Neuronal stem cell (in vitro differentiated cells): ENCODE results near the gene AS3MT.
A peak's percentile ranks its signal among the peaks of the same experiment; 100 is the strongest.
"Not testable (repeated sequence)": the region's sequence is repeated elsewhere in the genome, so short reads cannot be mapped to it uniquely, and the experiment has no call there.

Experiments
- DNase-seq: peaks from one replicate; pipeline ENCODE4 v3.0.0-alpha.2; 2013; ENCODE audit warnings: low spot score
- H2AFZ ChIP-seq: one replicate; pipeline ENCODE4 v1.6.1; 2013; ENCODE audit warnings: mild to moderate bottlenecking, low read length, inconsistent platforms
- H2AK5ac ChIP-seq: 2 replicates; pipeline ENCODE4 v1.6.1; 2013; ENCODE audit warnings: low read depth, mild to moderate bottlenecking, inconsistent platforms, low read length, moderate library complexity, mixed read lengths
- H2BK120ac ChIP-seq: 2 replicates; pipeline ENCODE4 v1.6.1; 2013; ENCODE audit warnings: low read depth, mild to moderate bottlenecking, inconsistent platforms, low read length, moderate library complexity, mixed read lengths
- H2BK12ac ChIP-seq: one replicate; pipeline ENCODE4 v1.6.1; 2013; ENCODE audit warnings: low read length, inconsistent platforms
- H2BK15ac ChIP-seq: 2 replicates; pipeline ENCODE4 v1.6.1; 2013; ENCODE audit warnings: mild to moderate bottlenecking, low read length, inconsistent platforms, mixed read lengths
- H2BK5ac ChIP-seq: one replicate; pipeline ENCODE4 v1.6.1; 2013; ENCODE audit warnings: inconsistent platforms, mild to moderate bottlenecking, low read length, moderate library complexity
- H3K14ac ChIP-seq: one replicate; pipeline ENCODE4 v1.6.1; 2013; ENCODE audit warnings: low read length, inconsistent platforms
- H3K18ac ChIP-seq: 2 replicates; pipeline ENCODE4 v1.6.1; 2013; ENCODE audit warnings: low read length, inconsistent platforms
- H3K23ac ChIP-seq: 2 replicates; pipeline ENCODE4 v1.6.1; 2013; ENCODE audit warnings: low read depth, mild to moderate bottlenecking, mixed read lengths, low read length, inconsistent platforms; ENCODE audit not compliant: poor library complexity
- H3K27ac ChIP-seq: replicated peaks from 3 replicates; pipeline ENCODE4 v1.5.1; 2013; ENCODE audit warnings: low read length, inconsistent platforms
- H3K27me3 ChIP-seq, 3 experiments: 2 replicates each; pipeline ENCODE4 v1.6.1; 2013; ENCODE audit warnings: low read length in 3 of 3, mild to moderate bottlenecking in 2 of 3, inconsistent platforms in 1 of 3, low read depth in 1 of 3, mixed read lengths in 1 of 3, moderate library complexity in 1 of 3; ENCODE audit not compliant: control insufficient read depth in 3 of 3, insufficient read depth in 3 of 3
- H3K36me3 ChIP-seq, 2 donors: replicated peaks in 1 of 2; 2 replicates each; pipeline ENCODE4 v1.6.1; 2013; ENCODE audit warnings: low read length in 2 of 2; ENCODE audit not compliant: control insufficient read depth in 2 of 2, insufficient read depth in 2 of 2
- H3K4ac ChIP-seq: 2 replicates; pipeline ENCODE4 v1.6.1; 2013; ENCODE audit warnings: inconsistent platforms, mild to moderate bottlenecking, low read length, moderate library complexity
- H3K4me1 ChIP-seq, 2 donors: 1 replicate in 1 of 2; 2 replicates in 1 of 2; pipeline ENCODE4 v1.6.1; 2013; ENCODE audit warnings: low read length in 2 of 2, low read depth in 1 of 2; ENCODE audit not compliant: control insufficient read depth in 2 of 2, insufficient read depth in 1 of 2
- H3K4me2 ChIP-seq: one replicate; pipeline ENCODE4 v1.6.1; 2013; ENCODE audit warnings: mild to moderate bottlenecking, low read length, inconsistent platforms; ENCODE audit not compliant: insufficient read depth, poor library complexity, severe bottlenecking
- H3K4me3 ChIP-seq, 2 donors: 2 replicates each; pipeline ENCODE4 v1.5.1; 2013; ENCODE audit warnings: low read length in 2 of 2, mild to moderate bottlenecking in 2 of 2, inconsistent platforms in 1 of 2, moderate library complexity in 1 of 2
- H3K79me1 ChIP-seq: one replicate; pipeline ENCODE4 v1.6.1; 2013; ENCODE audit warnings: low read depth, mild to moderate bottlenecking, inconsistent platforms, low read length, moderate library complexity
- H3K9ac ChIP-seq: one replicate; pipeline ENCODE4 v1.6.1; 2013; ENCODE audit warnings: mild to moderate bottlenecking, low read depth, low read length, inconsistent platforms; ENCODE audit not compliant: poor library complexity
- H3K9me3 ChIP-seq, 2 donors: replicated peaks in 1 of 2; 2 replicates each; pipeline versions ENCODE3 to v1.6.1; 2013; ENCODE audit warnings: low read length in 2 of 2, mild to moderate bottlenecking in 2 of 2, inconsistent platforms in 1 of 2, low read depth in 1 of 2, mixed read lengths in 1 of 2, moderate library complexity in 1 of 2; ENCODE audit not compliant: control insufficient read depth in 2 of 2, insufficient read depth in 1 of 2
- H4K8ac ChIP-seq: one replicate; pipeline ENCODE4 v1.6.1; 2013; ENCODE audit warnings: low read depth, mild to moderate bottlenecking, inconsistent platforms, low read length, moderate library complexity
- H4K91ac ChIP-seq: one replicate; pipeline ENCODE4 v1.6.1; 2013; ENCODE audit warnings: low read length, low read depth, mild to moderate bottlenecking, inconsistent platforms; ENCODE audit not compliant: poor library complexity
- WGBS, 2 donors: extraction: QIAGEN DNeasy Blood & Tissue Kit; methylation state at CpG; one replicate each; pipeline ENCODE4 v1.1.7; 2013; ENCODE audit warnings: missing lambda C conversion rate in 2 of 2, mixed read lengths in 1 of 2; ENCODE audit not compliant: insufficient read length in 2 of 2, insufficient replicate concordance in 1 of 2; ENCODE audit errors: extremely low coverage in 2 of 2; 5-methylcytosine and 5-hydroxymethylcytosine counted together

The AS3MT gene

GRCh38 chr10:102838276-102838927 is 30.9 kb upstream of the AS3MT start:
- H3K9ac ChIP-seq, H2BK5ac ChIP-seq, H3K23ac ChIP-seq, H3K18ac ChIP-seq, H2AFZ ChIP-seq, H3K36me3 ChIP-seq, H3K27ac ChIP-seq, H3K4me3 ChIP-seq, DNase-seq, H3K4me1 ChIP-seq, H3K27me3 ChIP-seq, H2AK5ac ChIP-seq, H4K91ac ChIP-seq, H2BK15ac ChIP-seq, H3K4me2 ChIP-seq, H2BK12ac ChIP-seq, H3K14ac ChIP-seq, H3K9me3 ChIP-seq, H3K4ac ChIP-seq, H3K79me1 ChIP-seq, H2BK120ac ChIP-seq, H4K8ac ChIP-seq: not testable (repeated sequence)
- no CpG with 5 or more reads among the region's 9 CpGs for WGBS, 2 donors

GRCh38 chr10:102841827-102842345 is 27.4 kb upstream of the AS3MT start:
- H2BK12ac ChIP-seq = no peak overlapping the region
- H4K8ac ChIP-seq = no peak overlapping the region
- H3K18ac ChIP-seq = no peak overlapping the region
- H2BK120ac ChIP-seq = no peak overlapping the region
- H3K79me1 ChIP-seq = no peaks in the 10 kb centered on the region
- H4K91ac ChIP-seq = no peak overlapping the region
- no peak overlapping the region for H3K4me2 ChIP-seq
- no peak overlapping the region for H2BK5ac ChIP-seq
- no peak overlapping the region for H3K14ac ChIP-seq
- no peak overlapping the region for H3K4ac ChIP-seq
- no peak overlapping the region for H3K4me3 ChIP-seq
- peak overlapping the region; percentile 17 for H2AFZ ChIP-seq
- peaks cover 0 to 3% (median 0%) of the 10 kb centered on the region in 3 experiments for H3K27me3 ChIP-seq
- no CpG with 5 or more reads among the region's 11 CpGs for WGBS, 2 donors
- H3K36me3 ChIP-seq = peaks cover 0 to 2% of the 10 kb centered on the region in 2 donors
- H3K9ac ChIP-seq = no peak overlapping the region
- H2AK5ac ChIP-seq = no peak overlapping the region
- H3K23ac ChIP-seq = no peak overlapping the region
- DNase-seq = no peak
- H3K27ac ChIP-seq = no peak overlapping the region
- H2BK15ac ChIP-seq = no peak overlapping the region
- peaks cover 5 to 7% of the 10 kb centered on the region in 2 donors for H3K9me3 ChIP-seq
- no peaks in the 10 kb centered on the region for H3K4me1 ChIP-seq

DNA sequence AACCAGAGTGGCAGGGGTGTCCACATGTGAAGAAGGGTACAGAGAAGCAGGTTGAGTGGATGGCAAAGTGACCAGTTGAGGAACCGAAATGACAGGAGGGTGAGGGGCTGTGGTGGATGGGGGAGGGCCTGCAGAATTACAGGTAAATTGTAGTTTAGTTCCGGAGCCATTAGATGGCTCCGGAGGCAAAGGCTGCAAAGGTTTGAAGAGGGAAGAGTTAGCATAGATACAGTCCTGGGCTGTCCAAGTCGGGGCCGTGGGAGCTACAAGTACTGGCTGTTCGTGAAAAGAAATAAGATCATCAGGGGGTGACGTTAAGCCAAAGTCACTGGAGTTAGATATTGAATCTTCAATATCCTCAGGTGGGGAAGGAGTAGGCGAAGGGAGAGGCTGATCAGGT is 26.1 kb upstream of the AS3MT start:
- H2AK5ac ChIP-seq, H3K4me2 ChIP-seq: not testable (repeated sequence)
- WGBS, 2 donors = no CpG with 5 or more reads among the region's 8 CpGs

GRCh38 chr10:102844190-102844776 is 25.0 kb upstream of the AS3MT start:
- H3K79me1 ChIP-seq, H3K4ac ChIP-seq, H3K27me3 ChIP-seq, H3K9ac ChIP-seq, H3K4me3 ChIP-seq, H2BK5ac ChIP-seq, DNase-seq, H3K14ac ChIP-seq, H2BK12ac ChIP-seq, H3K4me2 ChIP-seq, H3K36me3 ChIP-seq, H3K18ac ChIP-seq, H4K8ac ChIP-seq, H2AFZ ChIP-seq, H3K23ac ChIP-seq, H2BK15ac ChIP-seq, H3K4me1 ChIP-seq, H2AK5ac ChIP-seq, H4K91ac ChIP-seq, H2BK120ac ChIP-seq, H3K27ac ChIP-seq: not testable (repeated sequence)
- no CpG with 5 or more reads among the region's 6 CpGs for WGBS, 2 donors
- H3K9me3 ChIP-seq = peaks cover 10 to 16% of the 10 kb centered on the region in 2 donors

More for the DNA sequence above, 26.1 kb upstream of the AS3MT start:
- not testable (repeated sequence) for H4K8ac ChIP-seq, H3K4me3 ChIP-seq, DNase-seq, H2BK12ac ChIP-seq, H3K9ac ChIP-seq, H4K91ac ChIP-seq, H3K4me1 ChIP-seq, H3K23ac ChIP-seq, H3K36me3 ChIP-seq, H2BK120ac ChIP-seq, H3K27ac ChIP-seq, H3K18ac ChIP-seq, H2BK5ac ChIP-seq, H3K79me1 ChIP-seq, H2BK15ac ChIP-seq, H3K27me3 ChIP-seq, H3K4ac ChIP-seq, H3K14ac ChIP-seq
- H2AFZ ChIP-seq = peak overlapping the region; percentile 19
- H3K9me3 ChIP-seq = peaks cover 9 to 16% of the 10 kb centered on the region in 2 donors
